Stimulated activated CD4-positive, alpha-beta T cell treated with anti-CD3 and anti-CD28 coated beads, Interleukin-2, amount 100 ng/mL, for 24 hours (primary cell): ENCODE measurements around the gene CEP55.

Experiments used
- DNase-seq, 2 donors: peaks; one replicate each; pipeline ENCODE4 v3.0.0-alpha.2; 2020

CEP55 gene

GRCh38 chr10:93471110-93471651, 25.2 kb upstream of the CEP55 start:
- DNase-seq = no peak

- no peak for DNase-seq
Measured at GRCh38 chr10:93473161-93473560, 23.3 kb upstream of the CEP55 start.

DNA sequence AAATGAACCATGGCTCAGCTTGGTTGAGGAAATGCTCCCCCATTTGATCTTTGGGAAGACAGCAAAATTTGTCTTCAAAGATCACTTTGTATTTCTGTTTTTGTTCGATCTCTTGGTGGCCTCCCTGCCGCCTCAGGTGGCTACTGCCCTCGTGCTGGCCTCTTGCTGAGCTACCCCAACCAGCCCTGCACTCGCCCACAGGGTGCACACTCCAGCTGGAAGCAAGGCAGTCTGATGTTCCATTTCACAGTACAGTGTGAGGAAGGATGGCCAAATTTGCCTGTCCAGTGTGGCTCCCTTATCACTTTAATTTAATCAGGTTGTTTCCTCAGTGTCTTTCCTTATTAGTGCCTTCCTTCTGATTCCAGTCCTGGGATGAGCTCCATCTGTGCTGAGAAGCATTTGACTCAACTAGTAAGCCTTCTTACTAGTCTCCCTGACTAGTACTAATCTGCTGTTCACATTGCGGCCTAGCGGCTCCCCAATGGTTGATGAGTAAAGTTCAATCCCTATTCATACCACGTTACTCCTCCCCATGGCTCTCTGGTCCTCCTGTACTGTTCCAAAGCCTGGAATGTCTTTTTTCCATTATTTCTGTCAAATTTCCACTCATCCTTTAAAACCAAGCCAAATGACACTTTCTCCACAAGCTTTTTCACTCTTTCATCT, 22.5 kb upstream of the CEP55 start:
- DNase-seq = no peak

DNA sequence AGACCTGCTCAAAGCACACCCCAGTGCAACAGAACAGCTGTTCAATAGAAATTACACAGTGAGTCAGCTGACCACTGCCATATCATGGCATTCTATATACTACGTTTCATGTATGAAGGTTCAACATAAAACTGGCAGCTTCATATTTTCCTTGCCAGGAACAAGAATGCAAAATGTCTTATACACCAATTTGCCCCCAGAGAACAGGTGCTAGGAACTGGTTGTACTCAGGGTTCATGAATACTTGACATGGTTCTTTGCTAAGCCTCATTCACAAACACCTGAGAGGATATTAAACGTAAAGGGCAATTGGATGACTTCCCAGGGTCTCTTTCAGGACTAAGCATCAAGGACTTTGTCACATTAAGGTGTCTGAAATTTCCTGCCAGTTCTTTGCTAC, 21.2 kb upstream of the CEP55 start:
- no peak for DNase-seq

- no peak for DNase-seq
Measured at GRCh38 chr10:93475871-93476270, 20.5 kb upstream of the CEP55 start.

DNA sequence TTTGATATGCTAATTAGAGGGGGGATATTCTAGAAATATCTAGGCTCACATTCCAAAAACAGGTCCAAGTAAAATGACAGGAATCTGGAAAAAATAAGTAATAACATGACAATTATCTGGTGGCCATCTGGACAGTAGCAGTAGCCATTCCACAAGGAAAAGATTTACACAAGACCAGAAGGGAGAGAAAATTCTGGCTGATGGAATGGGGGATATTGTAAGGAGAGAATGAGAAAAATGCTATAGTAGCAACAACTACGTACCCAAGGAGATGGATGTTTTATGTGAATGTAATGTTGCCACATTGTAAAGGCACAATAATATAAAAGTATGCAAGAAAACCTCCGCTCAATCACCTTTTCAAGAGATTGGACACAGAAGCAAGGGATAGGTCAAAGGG, 19.7 kb upstream of the CEP55 start:
- DNase-seq = no peak

GRCh38 chr10:93478873-93479272, 17.5 kb upstream of the CEP55 start:
- no peak for DNase-seq

DNA sequence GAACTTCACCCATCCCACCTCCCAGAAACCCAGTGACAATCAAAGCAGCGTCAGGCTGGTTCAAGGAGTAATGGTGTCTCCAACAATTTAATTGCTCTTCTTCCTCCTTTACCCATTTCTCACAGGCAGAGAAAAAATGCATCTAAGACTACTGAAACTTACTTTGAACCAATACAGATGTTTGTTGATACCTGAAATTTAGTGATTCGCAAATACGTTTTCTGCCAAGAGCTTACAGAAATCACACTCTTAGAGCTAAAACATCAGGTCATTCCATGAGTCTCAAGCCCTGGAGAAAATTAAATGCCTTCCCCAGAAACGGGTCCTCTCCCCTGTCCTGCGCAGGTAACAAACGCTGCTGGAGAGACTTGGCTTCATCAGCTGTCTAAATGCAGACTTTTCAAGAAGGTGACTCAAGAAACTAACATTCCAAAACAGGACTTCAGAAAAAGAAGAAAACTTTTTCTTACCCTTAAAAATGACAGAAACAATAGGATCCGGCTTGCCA, 14.7 kb upstream of the CEP55 start:
- DNase-seq = no peak

DNA sequence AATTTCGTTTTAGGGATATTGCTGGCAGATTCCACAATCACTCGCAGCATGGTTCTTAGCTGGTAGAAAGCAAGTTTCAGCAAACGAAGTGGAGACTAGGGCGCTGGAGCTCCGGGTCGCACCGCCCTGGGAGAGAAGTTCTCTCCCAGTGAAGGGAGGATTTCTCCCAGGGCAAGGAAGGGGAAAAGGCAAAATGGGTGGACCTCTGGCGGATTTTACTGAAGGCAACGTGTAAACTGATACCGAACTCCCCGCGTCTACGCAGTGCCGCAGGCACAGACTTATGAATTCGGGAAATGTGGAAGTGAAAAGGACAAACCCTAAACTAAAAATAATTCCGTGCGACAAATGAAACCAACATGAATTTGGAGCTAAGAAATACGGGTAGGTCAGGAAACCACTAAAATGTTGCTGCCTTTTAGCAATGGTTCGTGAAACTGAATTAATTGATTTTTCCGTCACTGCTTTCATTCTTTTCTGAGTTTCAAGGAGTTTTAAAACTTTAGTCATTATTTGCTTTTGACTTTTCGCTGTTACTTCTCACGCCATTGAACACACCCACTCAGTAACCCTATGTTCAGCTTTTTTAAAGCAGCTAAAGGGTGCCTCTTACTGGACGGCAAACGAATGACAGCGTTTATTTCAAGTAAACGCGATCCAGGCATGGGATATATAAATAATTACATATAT, 14.1 kb upstream of the CEP55 start, which contains the start of gene MYOF:
Gene MYOF, minus strand, starts transcription at position 190 of the 690 bp plus-strand sequence. Its CDS starts 140 bp downstream, at position 50.
- DNase-seq = peak; percentile 46 to 58

GRCh38 chr10:93485690-93486089, 10.7 kb upstream of the CEP55 start:
- no peak for DNase-seq

GRCh38 chr10:93488956-93489528, 7.4 kb upstream of the CEP55 start:
- no peak for DNase-seq

GRCh38 chr10:93491602-93492121, 4.8 kb upstream of the CEP55 start:
- DNase-seq = no peak

- no peak for DNase-seq
Measured at GRCh38 chr10:93493162-93493561, 3.2 kb upstream of the CEP55 start.

- no peak for DNase-seq
Measured at GRCh38 chr10:93494494-93494893, 1.9 kb upstream of the CEP55 start.

DNA sequence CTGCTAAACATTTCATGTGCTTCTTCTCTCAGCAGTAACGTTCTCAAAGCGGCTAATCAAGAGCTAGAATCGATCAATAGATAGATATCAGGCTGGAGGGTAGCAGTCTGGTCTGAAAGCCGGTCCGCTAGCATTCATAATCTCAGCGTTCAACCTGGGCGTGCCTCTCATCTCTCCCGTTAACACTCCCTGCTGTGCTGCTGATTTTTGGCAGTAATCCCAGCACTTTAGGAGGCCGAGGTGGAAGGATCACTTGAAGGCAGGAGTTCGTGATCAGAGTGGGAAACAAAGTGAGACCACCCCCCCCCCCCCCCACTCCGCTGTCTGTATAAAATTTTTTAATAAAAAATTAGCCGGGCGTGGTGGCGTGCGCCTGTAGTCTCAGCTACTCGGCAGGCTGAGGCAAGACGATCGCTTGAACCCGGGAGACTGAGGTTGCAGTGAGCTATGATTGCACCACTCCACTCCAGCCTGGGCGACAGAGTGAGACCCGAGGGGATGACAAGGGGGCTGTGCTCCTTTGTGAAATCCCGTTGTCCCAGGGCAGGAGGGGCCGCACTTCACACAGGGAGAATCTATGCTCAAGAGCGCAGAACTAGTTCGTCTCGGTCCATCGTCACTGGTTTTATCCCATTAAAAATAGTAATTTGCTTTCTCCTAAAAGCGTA, 624 bp upstream of the CEP55 start:
- peak; percentile 31 for DNase-seq

DNA sequence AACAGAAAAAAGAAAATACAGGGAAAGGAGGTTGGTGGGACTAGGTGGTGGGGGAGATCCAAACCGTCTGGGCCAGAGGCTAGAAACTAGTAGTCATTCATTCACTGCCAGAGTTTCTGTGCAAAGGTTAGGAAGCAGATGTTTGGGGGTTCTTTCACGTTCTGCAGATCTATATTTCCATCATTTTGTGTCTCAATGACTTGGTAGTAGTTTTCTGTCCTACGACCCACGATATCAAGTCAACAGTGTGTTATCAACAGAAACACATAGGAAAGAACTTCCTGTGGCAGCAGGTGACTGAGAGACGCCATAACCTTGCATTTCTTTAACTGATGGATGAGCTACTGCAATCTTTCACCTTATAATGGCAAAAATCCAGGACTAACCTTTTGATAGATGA, 1.8 kb downstream of the CEP55 start:
- DNase-seq = peak in 1 of 2 donors; percentile 14

- DNase-seq = no peak
Measured at GRCh38 chr10:93501650-93502049, 5.2 kb downstream of the CEP55 start.

- DNase-seq = no peak
Measured at GRCh38 chr10:93503075-93503474, 6.7 kb downstream of the CEP55 start.

DNA sequence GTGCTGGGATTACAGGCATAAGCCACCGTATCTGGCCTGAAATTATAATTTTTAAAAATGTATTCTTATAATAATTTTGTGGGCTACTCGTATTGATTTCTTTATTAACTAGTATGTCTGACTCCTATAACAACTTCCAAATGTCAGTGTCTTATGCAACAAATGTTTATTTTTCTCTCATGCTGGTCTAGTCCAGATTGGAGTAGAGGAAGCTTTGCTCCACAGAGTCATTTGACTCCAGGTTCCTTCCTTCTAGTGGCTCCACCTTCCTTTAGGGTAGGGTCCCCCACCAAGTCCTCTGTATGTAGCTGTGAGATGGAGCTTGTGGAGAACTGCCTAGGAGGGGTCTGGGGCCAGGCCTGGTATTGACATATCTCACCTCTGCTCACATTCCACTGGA, 8.7 kb downstream of the CEP55 start:
- DNase-seq = no peak

DNA sequence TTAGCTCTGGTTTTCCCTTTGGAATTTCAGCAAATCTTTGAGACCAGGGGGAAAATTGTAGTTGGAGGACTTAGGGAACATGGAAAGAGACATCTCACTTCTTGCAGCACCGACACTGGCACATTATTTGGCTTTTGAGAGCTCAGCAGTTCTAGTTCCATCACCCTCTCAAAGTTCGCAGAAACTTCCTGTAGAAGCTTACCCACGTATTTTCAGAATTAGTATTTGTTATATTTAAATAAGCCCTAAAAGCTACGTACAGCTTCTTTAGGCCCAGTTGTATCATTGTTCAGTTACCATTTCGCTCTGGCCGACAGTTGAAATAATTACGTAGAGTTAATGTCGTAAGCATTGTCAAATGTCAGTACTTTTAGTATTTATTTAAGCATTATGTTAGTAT, 13.4 kb downstream of the CEP55 start:
- DNase-seq = no peak

GRCh38 chr10:93512565-93512964, 16.2 kb downstream of the CEP55 start:
- DNase-seq = no peak

GRCh38 chr10:93513091-93513490, 16.7 kb downstream of the CEP55 start:
- no peak for DNase-seq

- no peak for DNase-seq
Measured at GRCh38 chr10:93514521-93514920, 18.1 kb downstream of the CEP55 start.
